ENCODE results near the gene TOLLIP.

Gene TOLLIP

GRCh38 chr11:1281326-1281973 lies 28.0 kb downstream of the TOLLIP start:
- Histone ChIP-seq H3K79me1 (ENCODE audit: low read length) (no peaks in the 10 kb centered on the region), H4K5ac (ENCODE audit: low read length) (no peak overlapping the region), H3K9ac (ENCODE audit: low read length) (peak overlapping the region; percentile 17), H4K8ac (ENCODE audit: low read depth, low read length) (no peak overlapping the region), H3K36me3 (ENCODE audit: control insufficient read depth, insufficient read depth, low read length) (no peaks in the 10 kb centered on the region), H3K79me2 (ENCODE audit: control insufficient read depth, insufficient read depth, low read length) (no peaks in the 10 kb centered on the region), H3K4me2 (ENCODE audit: low read length) (no peak overlapping the region), H3K4me1 (ENCODE audit: control insufficient read depth, low read depth, low read length) (peaks cover 2% of the 10 kb centered on the region), H2BK5ac (ENCODE audit: low read length) (no peak overlapping the region), H2AK5ac (ENCODE audit: low read length) (no peak overlapping the region), H3K56ac (ENCODE audit: low read length) (peak overlapping the region; percentile 67), H3K4ac (ENCODE audit: low read depth, low read length) (no peak overlapping the region), H2BK120ac (ENCODE audit: low read depth, low read length) (no peak overlapping the region), H2BK15ac (replicated peaks; ENCODE audit: low read depth) (no peak overlapping the region), H3K18ac (ENCODE audit: low read length) (no peak overlapping the region), H3K27me3 (ENCODE audit: insufficient read depth, low read length, poor library complexity) (no peaks in the 10 kb centered on the region), H3K27ac (ENCODE audit: low read depth, low read length) (no peak overlapping the region), H3K23ac (ENCODE audit: low read length) (no peak overlapping the region), H3K4me3 (ENCODE audit: low read length) (no peak overlapping the region)
- no peak for DNase-seq
- no CpG with 5 or more reads among the region's 33 CpGs for WGBS (ENCODE audit: extremely low coverage, insufficient coverage, low lambda C conversion rate)

- Histone ChIP-seq H3K56ac (ENCODE audit: low read length) (no peak overlapping the region), H3K9ac (ENCODE audit: low read length) (no peak overlapping the region), H3K36me3 (ENCODE audit: control insufficient read depth, insufficient read depth, low read length) (no peaks in the 10 kb centered on the region), H2AK5ac (ENCODE audit: low read length) (no peak overlapping the region), H3K4me2 (ENCODE audit: low read length) (no peak overlapping the region), H3K23ac (ENCODE audit: low read length) (no peak overlapping the region), H4K8ac (ENCODE audit: low read depth, low read length) (no peak overlapping the region), H2BK15ac (replicated peaks; ENCODE audit: low read depth) (no peak overlapping the region), H3K18ac (ENCODE audit: low read length) (no peak overlapping the region), H3K4me1 (ENCODE audit: control insufficient read depth, low read depth, low read length) (peaks cover 2% of the 10 kb centered on the region), H3K27me3 (ENCODE audit: insufficient read depth, low read length, poor library complexity) (no peaks in the 10 kb centered on the region), H4K5ac (ENCODE audit: low read length) (no peak overlapping the region), H3K79me2 (ENCODE audit: control insufficient read depth, insufficient read depth, low read length) (no peaks in the 10 kb centered on the region), H2BK5ac (ENCODE audit: low read length) (no peak overlapping the region), H3K4me3 (ENCODE audit: low read length) (no peak overlapping the region), H3K4ac (ENCODE audit: low read depth, low read length) (no peak overlapping the region), H2BK120ac (ENCODE audit: low read depth, low read length) (no peak overlapping the region), H3K27ac (ENCODE audit: low read depth, low read length) (no peak overlapping the region), H3K79me1 (ENCODE audit: low read length) (no peaks in the 10 kb centered on the region)
- no peak for DNase-seq
- no CpG with 5 or more reads among the region's 46 CpGs for WGBS (ENCODE audit: extremely low coverage, insufficient coverage, low lambda C conversion rate)
Observed at GRCh38 chr11:1280116-1281035, 29.1 kb downstream of the TOLLIP start.

DNA sequence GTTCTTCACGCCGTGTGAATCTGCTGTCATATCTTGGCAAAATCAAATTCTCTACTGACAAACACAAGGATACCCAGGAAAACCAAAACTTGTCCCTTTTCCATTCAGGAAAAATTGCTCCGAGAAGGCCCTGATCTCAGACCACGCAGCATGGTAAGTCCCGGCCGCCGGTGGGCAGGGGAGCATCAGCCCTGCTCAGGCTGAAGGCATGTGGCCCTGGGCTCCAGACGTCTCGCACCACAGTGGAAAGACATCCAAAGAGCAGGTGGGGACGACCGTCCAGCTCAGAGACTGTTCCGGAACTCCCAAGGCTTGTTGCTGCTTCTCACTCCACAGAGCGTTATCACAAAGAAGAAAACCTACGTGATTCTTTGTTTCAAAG lies 29.8 kb downstream of the TOLLIP start:
- no peak overlapping the region for H3K4me3 ChIP-seq (ENCODE audit: low read length)
- H3K4ac ChIP-seq (ENCODE audit: low read depth, low read length): no peak overlapping the region
- no peak overlapping the region for H2BK15ac ChIP-seq (replicated peaks; ENCODE audit: low read depth)
- H3K56ac ChIP-seq (ENCODE audit: low read length): no peak overlapping the region
- H3K4me2 ChIP-seq (ENCODE audit: low read length): no peak overlapping the region
- H4K5ac ChIP-seq (ENCODE audit: low read length): no peak overlapping the region
- no peak for DNase-seq
- no peaks in the 10 kb centered on the region for H3K79me1 ChIP-seq (ENCODE audit: low read length)
- no peak overlapping the region for H3K23ac ChIP-seq (ENCODE audit: low read length)
- no peak overlapping the region for H4K8ac ChIP-seq (ENCODE audit: low read depth, low read length)
- no CpG with 5 or more reads among the region's 14 CpGs for WGBS (ENCODE audit: extremely low coverage, insufficient coverage, low lambda C conversion rate)
- H2BK120ac ChIP-seq (ENCODE audit: low read depth, low read length): no peak overlapping the region
- no peak overlapping the region for H2BK5ac ChIP-seq (ENCODE audit: low read length)
- no peak overlapping the region for H3K27ac ChIP-seq (ENCODE audit: low read depth, low read length)
- peaks cover 2% of the 10 kb centered on the region for H3K4me1 ChIP-seq (ENCODE audit: control insufficient read depth, low read depth, low read length)
- no peak overlapping the region for H2AK5ac ChIP-seq (ENCODE audit: low read length)
- H3K36me3 ChIP-seq (ENCODE audit: control insufficient read depth, insufficient read depth, low read length): no peaks in the 10 kb centered on the region
- no peaks in the 10 kb centered on the region for H3K79me2 ChIP-seq (ENCODE audit: control insufficient read depth, insufficient read depth, low read length)
- no peak overlapping the region for H3K18ac ChIP-seq (ENCODE audit: low read length)
- H3K27me3 ChIP-seq (ENCODE audit: insufficient read depth, low read length, poor library complexity): no peaks in the 10 kb centered on the region
- no peak overlapping the region for H3K9ac ChIP-seq (ENCODE audit: low read length)

DNA sequence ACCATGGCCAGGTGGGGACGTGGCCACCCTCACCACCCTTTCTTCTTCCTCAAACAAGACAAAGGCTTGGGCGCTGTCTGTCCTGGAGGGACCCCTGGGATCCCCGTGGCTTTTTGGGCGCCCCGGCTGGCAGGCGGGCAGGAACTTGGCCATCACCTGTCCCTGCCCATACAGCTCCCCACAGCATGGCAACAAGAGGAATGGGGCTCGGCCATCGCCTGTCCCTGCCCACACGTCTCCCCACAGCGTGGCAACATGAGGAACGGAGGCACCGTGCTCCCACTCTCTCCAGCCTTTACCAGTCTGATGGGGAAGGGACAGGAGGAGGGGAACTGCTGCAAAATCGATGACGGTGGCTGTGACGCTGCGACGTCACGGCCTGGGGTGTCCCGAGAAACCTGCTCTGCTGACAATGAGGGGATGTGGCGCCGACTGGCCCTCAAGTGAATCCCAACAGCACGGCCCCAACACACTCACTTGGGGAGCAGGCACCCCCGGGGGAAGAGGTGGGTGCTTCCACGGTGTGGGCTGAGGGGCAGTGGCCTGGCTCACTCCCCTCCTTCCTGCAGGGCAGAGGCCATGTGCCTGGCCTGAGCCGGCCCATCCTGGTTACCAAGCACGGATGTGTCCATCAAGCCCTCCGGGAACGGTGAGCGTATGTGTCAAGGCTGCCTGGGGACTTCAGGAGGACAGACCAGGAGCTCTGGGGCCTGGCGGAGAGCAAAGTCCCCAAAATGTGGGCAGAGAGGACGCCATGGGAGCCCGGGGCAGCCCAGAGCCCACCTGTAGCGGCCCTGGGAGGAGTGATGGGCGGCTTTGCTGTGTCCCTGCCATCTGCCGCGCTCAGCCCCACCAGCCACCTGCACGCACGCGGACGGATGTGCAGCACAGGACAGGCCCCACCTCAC lies 30.4 kb downstream of the TOLLIP start:
- H2BK5ac ChIP-seq (ENCODE audit: low read length): no peak overlapping the region
- no peaks in the 10 kb centered on the region for H3K36me3 ChIP-seq (ENCODE audit: control insufficient read depth, insufficient read depth, low read length)
- no peaks in the 10 kb centered on the region for H3K79me2 ChIP-seq (ENCODE audit: control insufficient read depth, insufficient read depth, low read length)
- H3K27me3 ChIP-seq (ENCODE audit: insufficient read depth, low read length, poor library complexity): no peaks in the 10 kb centered on the region
- H3K4me2 ChIP-seq (ENCODE audit: low read length): no peak overlapping the region
- H4K5ac ChIP-seq (ENCODE audit: low read length): no peak overlapping the region
- H2AK5ac ChIP-seq (ENCODE audit: low read length): no peak overlapping the region
- H3K27ac ChIP-seq (ENCODE audit: low read depth, low read length): no peak overlapping the region
- no peak overlapping the region for H4K8ac ChIP-seq (ENCODE audit: low read depth, low read length)
- no CpG with 5 or more reads among the region's 40 CpGs for WGBS (ENCODE audit: extremely low coverage, insufficient coverage, low lambda C conversion rate)
- no peak overlapping the region for H3K18ac ChIP-seq (ENCODE audit: low read length)
- no peaks in the 10 kb centered on the region for H3K79me1 ChIP-seq (ENCODE audit: low read length)
- H2BK15ac ChIP-seq (replicated peaks; ENCODE audit: low read depth): no peak overlapping the region
- H3K4me1 ChIP-seq (ENCODE audit: control insufficient read depth, low read depth, low read length): peaks cover 2% of the 10 kb centered on the region
- no peak for DNase-seq
- no peak overlapping the region for H3K23ac ChIP-seq (ENCODE audit: low read length)
- no peak overlapping the region for H2BK120ac ChIP-seq (ENCODE audit: low read depth, low read length)
- H3K56ac ChIP-seq (ENCODE audit: low read length): no peak overlapping the region
- no peak overlapping the region for H3K4me3 ChIP-seq (ENCODE audit: low read length)
- no peak overlapping the region for H3K4ac ChIP-seq (ENCODE audit: low read depth, low read length)
- H3K9ac ChIP-seq (ENCODE audit: low read length): no peak overlapping the region

DNA sequence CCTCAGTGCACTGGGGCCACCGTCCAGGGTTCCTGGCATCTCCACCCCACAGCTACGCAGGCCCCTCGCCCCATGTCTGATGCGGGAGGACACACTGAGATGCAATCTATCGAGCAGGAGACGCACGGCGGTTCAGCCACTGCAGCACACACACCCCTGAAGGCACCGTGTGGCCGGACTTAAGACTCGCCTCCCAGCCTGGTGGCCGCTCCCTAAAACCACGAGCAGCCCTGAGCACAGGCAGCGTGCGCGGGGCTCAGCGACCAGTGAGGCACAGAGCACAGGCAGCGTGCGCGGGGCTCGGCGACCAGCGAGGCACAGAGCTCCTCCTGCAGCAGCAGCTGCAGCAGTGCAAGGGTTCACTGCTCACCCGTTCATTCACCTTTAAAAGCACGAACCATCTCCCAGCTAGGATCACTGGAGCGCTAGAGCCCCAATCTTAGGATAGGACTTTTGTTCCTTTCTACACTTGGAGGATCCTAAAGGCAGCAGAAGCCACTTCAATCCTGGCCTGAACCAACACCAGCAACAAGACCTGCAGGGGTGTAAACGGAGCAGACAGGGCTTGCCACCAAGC lies 31.4 kb downstream of the TOLLIP start:
- Histone ChIP-seq H4K5ac (ENCODE audit: low read length) (no peak overlapping the region), H3K9ac (ENCODE audit: low read length) (no peak overlapping the region), H3K27me3 (ENCODE audit: insufficient read depth, low read length, poor library complexity) (no peaks in the 10 kb centered on the region), H4K8ac (ENCODE audit: low read depth, low read length) (no peak overlapping the region), H3K23ac (ENCODE audit: low read length) (no peak overlapping the region), H3K4me3 (ENCODE audit: low read length) (no peak overlapping the region), H3K4me1 (ENCODE audit: control insufficient read depth, low read depth, low read length) (peaks cover 2% of the 10 kb centered on the region), H2AK5ac (ENCODE audit: low read length) (no peak overlapping the region), H3K4me2 (ENCODE audit: low read length) (no peak overlapping the region), H2BK5ac (ENCODE audit: low read length) (no peak overlapping the region), H3K27ac (ENCODE audit: low read depth, low read length) (no peak overlapping the region), H2BK15ac (replicated peaks; ENCODE audit: low read depth) (no peak overlapping the region), H3K36me3 (ENCODE audit: control insufficient read depth, insufficient read depth, low read length) (no peaks in the 10 kb centered on the region), H3K56ac (ENCODE audit: low read length) (no peak overlapping the region), H2BK120ac (ENCODE audit: low read depth, low read length) (no peak overlapping the region), H3K18ac (ENCODE audit: low read length) (no peak overlapping the region), H3K79me1 (ENCODE audit: low read length) (no peaks in the 10 kb centered on the region), H3K79me2 (ENCODE audit: control insufficient read depth, insufficient read depth, low read length) (no peaks in the 10 kb centered on the region), H3K4ac (ENCODE audit: low read depth, low read length) (no peak overlapping the region)
- DNase-seq: no peak
- no CpG with 5 or more reads among the region's 27 CpGs for WGBS (ENCODE audit: extremely low coverage, insufficient coverage, low lambda C conversion rate)

All from mesendoderm (in vitro differentiated cells).